Kidney (tissue), 14 donors: Measurements from ENCODE around the gene PARVB. TPM values are rescaled to one million over a fixed set of nuclear protein-coding genes. Genes with fewer than 3 reads are reported as not detected.

Source experiments
- DNase-seq, 5 donors: peaks; one replicate each; pipeline ENCODE4 v3.0.0-alpha.2; 2013 to 2020
- FAIRE-seq: peaks from 2 replicates; lab custom pipeline; 2012; peaks lifted over from hg19 to GRCh38; lab: Jason Lieb, UNC
- H3K27ac ChIP-seq, 2 donors: one replicate each; pipeline ENCODE4 v1.7.0; 2013; ENCODE audit warnings: low read depth in 2 of 2, low read length in 2 of 2, inconsistent platforms in 1 of 2
- H3K27me3 ChIP-seq: one replicate; pipeline ENCODE4 v1.7.1; 2013; ENCODE audit warnings: low read length, inconsistent platforms; ENCODE audit not compliant: control insufficient read depth, insufficient read depth
- H3K36me3 ChIP-seq, 3 donors: one replicate each; pipeline versions ENCODE4 v1.7.0 to v1.7.1; 2013; ENCODE audit warnings: low read length in 3 of 3, control low read depth in 1 of 3, inconsistent platforms in 1 of 3; ENCODE audit not compliant: insufficient read depth in 3 of 3, control insufficient read depth in 2 of 3
- H3K4me1 ChIP-seq, 3 donors: one replicate each; pipeline versions ENCODE4 v1.7.0 to v1.7.1; 2013; ENCODE audit warnings: low read length in 3 of 3, inconsistent platforms in 1 of 3, low read depth in 1 of 3; ENCODE audit not compliant: control insufficient read depth in 2 of 3, insufficient read depth in 2 of 3
- H3K4me3 ChIP-seq, 3 donors: one replicate each; pipeline versions ENCODE4 v1.7.0 to v1.8.1; 2013; ENCODE audit warnings: low read length in 3 of 3, control low read depth in 1 of 3, inconsistent platforms in 1 of 3
- H3K9ac ChIP-seq, 3 donors: one replicate each; pipeline versions ENCODE4 v1.7.0 to v1.7.1; 2013; ENCODE audit warnings: low read length in 3 of 3, control low read depth in 1 of 3, inconsistent platforms in 1 of 3
- H3K9me3 ChIP-seq, 3 donors: one replicate each; pipeline versions ENCODE4 v1.7.0 to v1.7.1; 2013; ENCODE audit warnings: low read length in 3 of 3, control low read depth in 1 of 3, inconsistent platforms in 1 of 3; ENCODE audit not compliant: control insufficient read depth in 2 of 3, insufficient read depth in 1 of 3
- CTCF ChIP-seq: IDR thresholded peaks from 3 replicates; pipeline ENCODE4 v1.5.1; 2012; ENCODE audit warnings: mild to moderate bottlenecking, moderate library complexity, borderline replicate concordance; ENCODE audit not compliant: insufficient read depth; ENCODE audit errors: extremely low read depth
- intact Hi-C: fragments of 100-400 bp; cut with DNase I; formaldehyde crosslinking; loops from one replicate; pipeline ENCODE4 v1.11.1; 2022
- polyA plus RNA-seq: library from polyadenylated mRNA; stranded (reverse); fragments of 350-450 nt; fragmentation: Illumina TruSeq; extraction: RNeasy Lipid Tissue Mini Kit (QIAGEN cat#74804); gene quantifications from one replicate; pipeline ENCODE4 v1.2.3, GENCODE V29; 2014; ENCODE audit warnings: low read depth, low replicate concordance; ENCODE audit not compliant: insufficient read depth
- total RNA-seq: library from RNA; stranded (reverse); fragmentation: NEBNext Ultra II Directional; extraction: Animal tissue kit (Norgen Biotek cat#: 25700); gene quantifications from one replicate; pipeline ENCODE4 v1.2.1, GENCODE V29; 2021
- donor health status: control.
- donor health status: control.
- donor health status: control.
- donor health status: control.
- donor health status: control.
- donor health status: DM: yes; HTN: yes; CAD: no.
- donor health status: Normal renal cell carcinoma (clear cell type).

Gene PARVB
- total and polyA plus RNA-seq, 2 donors from 2014 or later: 32.9 to 51.1 TPM

GRCh38 chr22:44063462-44064371 lies 39.6 kb downstream of the PARVB start:
- intact Hi-C loops: no loop called here
- no peak overlapping the region for H3K9ac ChIP-seq
- FAIRE-seq (no peak), DNase-seq (no peak)
- no peak overlapping the region for H3K27ac ChIP-seq
- TF ChIP-seq CTCF: no peak
- H3K4me1 ChIP-seq: peaks cover 0 to 6% (median 0%) of the 10 kb centered on the region in 3 donors
- H3K36me3 ChIP-seq: no peaks in the 10 kb centered on the region
- peaks cover 0 to 7% (median 0%) of the 10 kb centered on the region in 3 donors for H3K9me3 ChIP-seq
- no peaks in the 10 kb centered on the region for H3K27me3 ChIP-seq
- no peak overlapping the region for H3K4me3 ChIP-seq

GRCh38 chr22:44067033-44067432 lies 42.9 kb downstream of the PARVB start:
- no peaks in the 10 kb centered on the region for H3K27me3 ChIP-seq
- no peak overlapping the region for H3K27ac ChIP-seq
- H3K4me1 ChIP-seq: peaks cover 0 to 6% (median 0%) of the 10 kb centered on the region in 3 donors
- TF ChIP-seq CTCF: no peak
- FAIRE-seq (no peak), DNase-seq (no peak)
- H3K9ac ChIP-seq: no peak overlapping the region
- no peaks in the 10 kb centered on the region for H3K9me3 ChIP-seq
- intact Hi-C loops: no loop called here
- no peak overlapping the region for H3K4me3 ChIP-seq
- H3K36me3 ChIP-seq: no peaks in the 10 kb centered on the region

DNA sequence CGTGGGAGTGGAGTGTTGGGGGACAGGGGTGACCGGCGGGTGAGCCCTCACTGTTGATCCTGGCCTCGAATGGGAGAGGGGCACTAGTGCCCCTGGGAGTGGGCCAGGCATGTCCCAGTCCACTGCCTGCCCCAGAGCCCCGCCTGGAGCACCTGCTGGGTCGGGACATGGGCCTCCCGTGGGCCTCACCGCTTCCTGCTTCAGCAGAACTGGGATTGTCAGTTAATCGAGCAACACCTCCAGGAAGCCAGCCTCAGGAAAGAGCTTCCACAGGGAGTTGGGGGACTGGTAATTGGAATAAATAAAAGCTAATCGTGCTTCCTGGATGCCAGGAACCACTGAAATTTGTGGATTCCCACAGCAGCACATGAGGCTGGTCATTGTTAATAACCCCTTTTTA lies 43.8 kb downstream of the PARVB start:
- TF ChIP-seq CTCF: no peak
- intact Hi-C loops: no loop called here

More for the DNA sequence above, 43.8 kb downstream of the PARVB start:
- Histone ChIP-seq H3K4me1 (peaks cover 0 to 6% (median 0%) of the 10 kb centered on the region in 3 donors), H3K27ac (no peak overlapping the region), H3K9me3 (no peaks in the 10 kb centered on the region), H3K9ac (no peak overlapping the region), H3K27me3 (no peaks in the 10 kb centered on the region), H3K36me3 (no peaks in the 10 kb centered on the region), H3K4me3 (no peak overlapping the region)
- DNase-seq (no peak), FAIRE-seq (no peak)
